Activated T-cell treated with anti-CD3 and anti-CD28 coated beads, Interleukin-2, amount 50 U/mL, for 1 hour (primary cell): ENCODE results near the gene KCNN1.
"Not testable (repeated sequence)": the region's sequence is repeated elsewhere in the genome, so short reads cannot be mapped to it uniquely, and the experiment has no call there.

Experiments
- DNase-seq: peaks from one replicate; pipeline ENCODE4 v3.0.0-alpha.2; 2020

Gene KCNN1

DNA sequence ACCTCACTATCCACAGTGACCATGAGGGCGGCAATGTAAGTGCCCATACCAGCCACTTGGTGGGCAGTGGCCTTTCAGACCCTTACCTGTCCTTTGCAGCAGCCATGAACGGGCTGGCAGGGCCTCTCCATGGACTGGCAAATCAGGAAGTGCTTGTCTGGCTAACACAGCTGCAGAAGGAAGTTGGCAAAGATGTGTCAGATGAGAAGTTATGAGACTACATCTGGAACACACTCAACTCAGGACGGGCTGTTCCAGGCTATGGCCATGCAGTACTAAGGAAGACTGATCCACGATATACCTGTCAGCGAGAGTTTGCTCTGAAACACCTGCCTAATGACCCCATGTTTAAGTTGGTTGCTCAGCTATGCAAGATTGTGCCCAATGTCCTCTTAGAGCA is 64.5 kb downstream of the KCNN1 start:
- not testable (repeated sequence) for DNase-seq

GRCh38 chr19:18032102-18032501 is 65.2 kb downstream of the KCNN1 start:
- not testable (repeated sequence) for DNase-seq

DNA sequence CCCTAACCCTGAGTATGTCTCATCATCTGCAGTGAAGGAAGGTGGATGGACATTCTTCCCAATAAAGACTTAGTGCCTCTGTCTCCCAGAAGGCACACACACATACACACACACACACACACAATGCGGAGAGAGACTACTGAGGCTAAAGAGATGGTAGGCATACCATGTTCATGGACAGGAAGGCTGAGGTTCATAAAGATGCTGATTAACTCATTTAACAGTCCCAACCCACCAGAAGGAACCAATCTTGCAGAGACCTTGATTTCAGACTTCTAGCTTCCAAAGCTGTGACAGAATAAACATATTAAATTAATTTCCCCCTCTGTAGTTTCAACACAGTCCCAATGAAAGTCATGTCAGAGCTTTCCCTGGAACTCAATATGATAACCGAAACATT is 74.1 kb downstream of the KCNN1 start:
- no peak for DNase-seq

- no peak for DNase-seq
Observed at GRCh38 chr19:18043676-18044075, 76.8 kb downstream of the KCNN1 start.

GRCh38 chr19:18044825-18045304 is 78.0 kb downstream of the KCNN1 start:
- peak; percentile 78 for DNase-seq

- DNase-seq: no peak
Observed at GRCh38 chr19:18045307-18046050, 78.6 kb downstream of the KCNN1 start.

GRCh38 chr19:18046059-18046718 is 79.3 kb downstream of the KCNN1 start:
- no peak for DNase-seq

- DNase-seq: no peak
Observed at GRCh38 chr19:18049385-18049784, 82.5 kb downstream of the KCNN1 start.
